HG03060 (cell line): ENCODE measurements around the gene OXA1L.
"Not testable (repeated sequence)": the region's sequence is repeated elsewhere in the genome, so short reads cannot be mapped to it uniquely, and the experiment has no call there.

ENCODE experiments used
- ATAC-seq: cut with Tn5 transposase; IDR thresholded peaks from one replicate; pipeline ENCODE4 v1.9.1; 2021; ENCODE audit warnings: low read depth, moderate number of reproducible peaks; ENCODE audit not compliant: unreplicated experiment

Gene OXA1L

DNA sequence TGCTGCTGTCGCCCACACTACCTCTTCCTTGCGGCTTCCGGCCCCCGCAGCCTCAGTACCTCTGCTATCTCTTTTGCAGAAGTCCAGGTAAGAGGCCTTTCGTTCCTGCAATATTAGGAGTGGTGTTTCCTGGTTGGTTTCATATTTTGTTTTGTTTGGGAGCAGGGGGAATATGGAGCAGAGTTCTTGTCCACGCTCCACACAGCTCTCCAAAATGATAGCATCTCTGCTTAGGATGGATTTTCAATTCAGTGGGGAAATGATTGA lies 768 bp downstream of the OXA1L start:
- ATAC-seq, result no peak

GRCh38 chr14:22768947-22769346 lies 2.5 kb downstream of the OXA1L start:
- ATAC-seq, result no peak

DNA sequence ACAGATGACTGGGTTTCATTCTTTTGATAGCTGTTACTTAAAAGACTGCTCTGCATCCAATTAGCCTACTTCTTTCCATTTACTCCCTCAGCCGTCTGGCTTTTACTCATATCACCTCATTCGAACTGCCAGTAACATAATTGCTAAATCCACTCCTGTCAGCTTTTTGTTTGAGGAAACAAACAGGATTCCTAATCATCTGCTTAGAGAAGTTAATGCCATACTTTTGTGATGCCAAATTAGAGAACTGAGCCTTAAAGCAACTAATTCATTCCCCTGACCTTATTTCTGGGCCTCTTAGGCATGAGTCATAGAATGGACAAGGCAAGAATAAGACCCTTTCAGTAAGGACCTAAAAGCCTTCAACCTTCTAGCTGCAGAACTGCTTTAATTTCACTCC lies 2.9 kb downstream of the OXA1L start:
- no peak for ATAC-seq

DNA sequence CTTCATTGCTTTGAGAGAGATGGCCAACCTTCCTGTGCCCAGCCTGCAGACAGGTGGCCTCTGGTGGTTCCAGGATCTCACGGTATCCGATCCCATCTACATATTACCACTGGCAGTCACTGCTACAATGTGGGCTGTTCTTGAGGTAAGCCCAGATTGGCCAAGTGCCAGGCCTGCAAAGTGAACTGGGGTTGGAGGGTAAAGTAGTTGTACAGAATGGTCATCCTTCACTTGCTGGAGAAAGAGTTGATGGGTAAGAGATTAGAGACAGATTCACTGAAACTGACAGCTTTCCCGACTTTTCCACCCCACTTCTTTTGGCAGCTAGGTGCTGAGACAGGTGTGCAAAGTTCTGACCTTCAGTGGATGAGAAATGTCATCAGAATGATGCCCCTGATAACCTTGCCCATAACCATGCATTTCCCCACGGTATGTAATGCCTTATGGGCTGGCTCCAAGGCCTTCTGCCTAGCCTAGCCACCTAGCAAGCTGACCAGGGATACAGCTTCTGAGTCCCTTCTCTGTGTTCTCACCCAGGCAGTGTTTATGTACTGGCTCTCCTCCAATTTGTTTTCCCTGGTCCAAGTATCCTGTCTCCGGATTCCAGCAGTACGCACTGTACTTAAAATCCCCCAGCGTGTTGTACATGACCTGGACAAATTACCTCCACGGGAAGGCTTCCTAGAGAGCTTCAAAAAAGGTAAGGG lies 4.1 kb downstream of the OXA1L start:
- ATAC-seq, result no peak

GRCh38 chr14:22772725-22773124 lies 6.2 kb downstream of the OXA1L start:
- no peak for ATAC-seq

- ATAC-seq, result no peak
Measured at GRCh38 chr14:22773162-22774010, 6.9 kb downstream of the OXA1L start.

DNA sequence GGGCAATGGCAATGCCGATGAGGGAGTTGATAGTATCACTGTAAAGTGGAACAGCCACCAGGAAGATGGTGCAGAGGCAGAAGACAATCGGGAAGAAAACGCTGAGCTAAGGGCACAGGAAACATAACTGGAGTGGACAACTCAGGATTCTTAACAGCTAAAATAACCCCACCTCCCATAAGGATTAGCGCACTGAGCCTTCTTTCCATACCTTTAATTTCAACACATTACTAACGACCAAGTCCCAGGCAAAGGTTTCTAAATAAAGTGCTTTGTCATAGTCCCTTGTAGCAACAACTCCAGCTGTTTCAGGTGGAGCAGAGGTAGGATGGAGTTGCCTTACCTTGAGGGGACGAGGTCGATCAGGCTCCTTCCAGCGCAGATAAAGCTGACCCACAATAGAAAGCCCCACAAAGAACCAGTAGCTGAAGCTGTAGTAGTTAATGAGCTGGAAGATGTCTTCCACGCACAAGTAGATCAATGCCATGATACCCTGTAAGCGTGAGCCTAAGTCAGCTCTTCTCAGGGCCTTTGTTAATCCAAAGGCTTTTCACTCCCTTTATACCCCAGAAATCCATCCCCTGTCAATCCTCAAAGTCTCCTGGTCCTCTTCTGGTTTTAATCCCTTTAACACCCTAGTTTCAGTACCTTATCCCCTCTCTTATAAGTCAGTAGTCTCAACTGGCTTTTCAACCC lies 7.7 kb downstream of the OXA1L start:
- no peak for ATAC-seq

DNA sequence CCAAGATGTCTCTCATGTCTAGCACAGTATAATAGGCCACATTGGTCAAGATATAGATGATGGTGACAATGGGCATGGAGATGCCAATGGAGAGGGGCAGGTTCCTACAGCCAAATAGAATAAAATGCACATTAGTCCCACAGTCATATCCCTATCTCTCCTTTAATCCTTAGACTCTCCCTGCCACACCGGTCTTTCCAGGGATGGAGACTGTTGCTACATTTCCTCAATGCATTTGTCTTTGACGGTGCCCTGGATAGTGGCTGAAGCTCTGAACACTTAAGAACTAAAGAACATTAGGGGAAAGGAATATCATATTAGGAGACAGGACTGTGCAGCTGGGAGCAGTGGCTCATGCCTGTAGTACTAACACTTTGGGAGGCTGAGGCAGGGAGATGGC lies 9.7 kb downstream of the OXA1L start:
- ATAC-seq, result no peak

DNA sequence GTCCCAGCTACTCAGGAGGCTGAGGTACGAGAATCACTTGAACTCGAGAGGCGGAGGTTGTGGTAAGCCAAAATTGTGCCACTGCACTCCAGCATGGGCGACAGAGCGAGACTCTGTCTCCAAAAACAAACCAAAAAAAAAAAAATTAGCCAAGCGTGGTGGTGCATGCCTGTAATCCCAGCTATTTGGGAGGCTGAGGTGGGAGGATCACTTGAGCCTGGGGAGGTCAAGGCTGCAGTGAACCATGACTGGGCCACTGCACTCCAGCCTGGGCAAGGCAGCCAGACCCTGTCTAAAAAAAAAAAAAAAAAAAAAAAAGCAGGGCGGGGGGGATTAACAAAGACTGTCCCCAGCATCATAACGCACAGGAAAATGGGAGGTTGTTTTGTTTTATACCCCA lies 10.4 kb downstream of the OXA1L start:
- not testable (repeated sequence) for ATAC-seq

DNA sequence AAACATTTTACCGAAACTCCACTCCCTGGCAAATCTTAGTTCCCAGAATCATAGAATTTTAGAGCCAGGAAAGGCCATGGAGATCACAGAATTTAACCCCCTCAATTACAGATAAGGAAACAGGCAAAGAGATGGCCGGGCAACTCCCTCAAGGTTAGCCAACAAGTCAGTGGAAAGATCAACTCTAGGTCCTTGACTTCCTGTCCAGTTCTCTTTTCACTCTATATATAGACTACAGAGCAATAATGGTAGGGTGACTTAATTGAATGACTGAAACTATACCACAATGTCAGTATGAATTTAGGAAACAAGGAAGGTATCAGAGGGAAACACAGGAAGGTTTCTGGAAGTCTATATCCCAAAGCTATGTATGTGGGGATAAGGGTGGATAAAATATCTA lies 11.6 kb downstream of the OXA1L start:
- no peak for ATAC-seq

GRCh38 chr14:22780105-22780679 lies 13.7 kb downstream of the OXA1L start:
- ATAC-seq, result no peak

DNA sequence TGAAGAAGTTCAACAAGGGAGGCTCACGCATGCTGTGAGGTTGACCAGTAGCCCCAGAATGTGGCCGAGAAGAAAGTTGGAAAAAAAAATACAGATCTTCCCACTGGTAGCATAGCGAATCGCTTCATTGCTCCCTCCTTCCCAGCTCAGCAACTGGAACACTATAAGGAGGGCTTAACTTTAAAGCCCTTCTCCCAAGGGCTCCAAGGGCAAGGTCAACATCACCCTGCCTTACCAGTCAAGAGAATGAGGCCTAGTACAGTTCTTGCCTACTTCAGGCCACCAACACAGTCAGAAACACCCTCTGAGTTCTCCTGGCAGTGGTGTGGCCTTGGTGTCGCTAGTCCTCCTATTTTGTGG lies 14.4 kb downstream of the OXA1L start:
- ATAC-seq, result no peak

GRCh38 chr14:22781301-22781991 lies 15.0 kb downstream of the OXA1L start:
- no peak for ATAC-seq

GRCh38 chr14:22786685-22787084 lies 20.2 kb downstream of the OXA1L start:
- ATAC-seq, result no peak

- no peak for ATAC-seq
Measured at GRCh38 chr14:22791301-22791700, 24.8 kb downstream of the OXA1L start.

DNA sequence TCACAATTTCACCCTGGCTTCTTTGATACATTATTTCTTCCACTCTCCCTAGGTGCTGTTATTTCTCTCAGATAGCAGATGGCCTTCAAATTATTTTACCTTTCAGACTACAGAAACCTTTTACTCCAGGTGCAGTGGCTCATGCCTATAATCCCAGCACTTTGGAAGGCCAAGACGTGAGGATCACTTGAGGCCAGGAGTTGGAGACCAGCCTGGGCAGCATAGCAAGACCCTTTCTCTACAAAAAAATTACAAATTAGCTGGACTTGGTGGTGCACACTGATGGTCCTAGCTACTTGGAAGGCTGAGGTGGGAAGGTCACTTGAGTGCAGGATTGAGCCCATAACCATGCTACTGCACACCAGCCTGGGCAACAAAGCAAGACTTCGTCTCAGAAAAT lies 25.7 kb downstream of the OXA1L start:
- no peak for ATAC-seq

- not testable (repeated sequence) for ATAC-seq
Measured at GRCh38 chr14:22793550-22793949, 27.1 kb downstream of the OXA1L start.

GRCh38 chr14:22793976-22794375 lies 27.5 kb downstream of the OXA1L start:
- ATAC-seq, result no peak

DNA sequence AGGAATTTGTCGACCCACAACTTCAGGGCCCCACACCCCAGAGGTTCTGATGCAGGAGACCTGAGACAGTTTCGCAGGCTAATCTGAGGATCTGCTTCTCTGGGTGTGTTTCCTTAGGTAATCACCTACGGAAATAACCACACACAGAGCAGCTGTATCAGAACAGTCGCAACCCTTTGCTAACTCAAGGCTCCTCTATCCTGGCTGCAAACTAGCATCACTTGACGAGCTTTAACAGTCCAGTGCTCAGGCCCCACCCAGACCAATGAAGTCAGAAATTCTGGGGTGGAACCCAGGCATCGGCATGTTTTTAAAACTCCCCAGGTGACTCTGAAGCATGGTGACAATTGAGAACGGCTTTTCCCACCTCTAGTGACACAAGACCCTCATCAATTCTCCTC lies 28.1 kb downstream of the OXA1L start:
- peak; percentile 46 for ATAC-seq

GRCh38 chr14:22796087-22796707 lies 29.7 kb downstream of the OXA1L start:
- ATAC-seq, result no peak
